COLO668 (cell line): ENCODE measurements around the gene MROH2A.

Experiments used
- DNase-seq: peaks from one replicate; lab custom pipeline; 2025; ENCODE audit not compliant: unreplicated experiment; lab: John Stamatoyannopoulos, UW

Gene MROH2A

DNA sequence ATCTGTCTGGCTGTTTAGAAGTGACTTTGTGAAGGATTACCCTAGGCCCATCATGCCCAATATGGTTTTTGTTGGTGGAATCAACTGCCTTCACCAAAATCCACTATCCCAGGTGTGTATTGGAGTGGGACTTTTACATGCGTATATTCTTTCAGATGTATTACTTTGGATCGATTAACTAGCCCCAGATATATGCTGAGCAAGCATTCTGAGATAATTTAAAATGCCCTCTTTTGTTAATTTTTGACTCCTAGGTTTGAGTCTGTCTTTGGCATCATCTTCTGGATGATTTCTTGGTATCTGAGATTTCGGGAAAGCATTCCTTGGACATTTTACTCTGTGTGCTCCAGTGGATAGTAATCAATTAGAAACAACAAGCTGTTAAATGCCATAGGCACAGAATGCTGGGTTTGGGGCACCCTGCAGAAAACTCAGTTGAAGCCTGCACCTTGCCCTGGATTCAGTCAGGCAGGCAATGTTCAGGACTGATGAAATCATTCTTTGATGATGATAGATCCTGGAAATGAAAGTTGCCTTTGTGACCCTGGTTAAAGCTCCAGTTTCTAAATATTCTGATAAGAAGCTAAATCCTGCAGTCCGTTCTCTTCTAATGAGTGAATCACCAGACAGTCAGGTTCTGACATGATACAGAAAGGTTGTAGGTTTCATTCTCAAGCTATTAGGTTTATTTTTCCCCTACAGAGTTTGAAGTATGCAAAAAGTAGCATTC is 16.9 kb upstream of the MROH2A start:
- no peak for DNase-seq

DNA sequence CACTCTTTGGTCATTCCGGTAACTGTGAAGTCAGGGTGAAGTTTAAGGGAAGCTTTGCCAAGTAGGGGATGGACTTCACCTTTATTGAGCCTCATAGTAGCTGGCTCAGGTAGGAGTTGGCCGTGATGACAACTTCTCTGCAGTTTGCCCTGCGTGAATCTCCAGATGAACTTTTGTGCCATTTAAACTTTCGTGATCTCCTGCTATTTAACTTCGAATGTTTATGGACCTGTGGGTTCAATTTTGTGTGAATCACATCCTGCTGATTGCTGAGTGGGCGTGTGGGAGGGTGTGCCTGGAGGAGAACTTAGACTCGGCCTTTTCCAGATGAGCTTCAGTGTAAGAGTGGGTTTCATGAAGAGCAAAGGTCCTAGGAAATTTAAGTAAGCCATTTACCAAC is 13.9 kb upstream of the MROH2A start:
- no peak for DNase-seq

DNA sequence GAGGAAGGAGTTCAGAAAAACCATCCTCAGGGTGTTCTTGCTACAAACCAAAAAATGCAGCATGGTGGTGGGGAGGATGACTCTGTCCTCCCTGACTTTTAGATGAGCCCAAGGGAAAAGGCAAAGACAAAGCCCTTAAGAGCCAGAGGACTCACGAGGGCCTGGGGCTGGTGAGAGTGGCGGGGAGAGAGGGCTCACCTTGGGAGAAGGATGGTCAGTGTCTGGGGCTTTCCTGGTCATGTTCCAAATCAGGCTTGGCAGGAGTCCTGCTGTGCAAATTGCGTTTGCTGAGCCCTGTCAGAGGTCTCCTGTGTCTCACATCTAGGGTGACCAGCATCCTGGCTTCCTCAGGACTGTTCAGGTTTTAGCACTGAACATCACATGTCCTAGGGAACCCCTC is 13.4 kb upstream of the MROH2A start:
- no peak for DNase-seq

DNA sequence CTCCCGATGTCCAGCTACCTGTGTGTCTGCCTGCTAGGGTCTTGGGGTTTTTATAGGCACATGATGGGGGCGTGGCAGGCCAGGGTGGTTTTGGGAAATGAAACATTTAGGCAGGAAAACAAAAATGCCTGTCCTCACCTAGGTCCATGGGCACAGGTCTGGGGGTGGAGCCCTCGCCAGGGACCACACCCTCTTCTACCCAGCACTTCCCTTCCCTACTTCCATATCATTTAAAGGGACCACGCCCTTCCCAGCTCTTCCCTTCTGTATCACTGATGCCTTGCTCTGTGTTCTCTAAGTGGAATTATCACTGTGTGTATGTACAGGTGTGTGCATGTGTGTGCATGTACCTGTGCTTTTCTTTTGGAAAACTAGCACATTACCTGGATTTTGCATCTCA is 11.7 kb upstream of the MROH2A start:
- DNase-seq = no peak

DNA sequence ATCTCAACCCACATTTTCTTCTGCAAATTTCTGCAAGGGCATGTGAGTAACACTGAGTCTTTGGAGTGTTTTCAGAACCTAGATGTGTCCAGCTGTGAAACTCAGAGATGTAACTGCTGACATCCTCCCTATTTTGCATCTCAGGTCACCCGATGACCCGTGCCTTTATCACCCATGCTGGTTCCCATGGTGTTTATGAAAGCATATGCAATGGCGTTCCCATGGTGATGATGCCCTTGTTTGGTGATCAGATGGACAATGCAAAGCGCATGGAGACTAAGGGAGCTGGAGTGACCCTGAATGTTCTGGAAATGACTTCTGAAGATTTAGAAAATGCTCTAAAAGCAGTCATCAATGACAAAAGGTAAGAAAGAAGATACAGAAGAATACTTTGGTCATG is 10.1 kb upstream of the MROH2A start:
- DNase-seq = no peak

DNA sequence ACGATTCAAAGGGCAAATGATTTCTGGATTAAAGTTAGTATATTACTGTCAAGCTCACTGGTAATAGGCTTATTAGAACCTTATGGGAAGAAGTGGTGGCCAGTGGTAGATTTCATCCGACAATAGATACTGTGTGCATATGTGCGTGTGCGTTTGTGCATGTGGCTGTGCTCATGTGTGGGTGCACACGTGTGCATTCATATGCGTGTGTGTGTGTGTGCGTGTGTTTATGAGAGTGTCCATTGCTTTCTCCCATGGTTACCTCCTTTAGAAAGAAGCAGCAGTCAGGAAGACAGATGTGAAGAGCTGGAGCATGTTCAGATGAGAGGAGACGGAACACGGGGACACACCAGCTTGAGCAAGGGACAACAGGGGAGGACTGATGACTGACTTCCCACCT is 8.9 kb upstream of the MROH2A start:
- no peak for DNase-seq

DNA sequence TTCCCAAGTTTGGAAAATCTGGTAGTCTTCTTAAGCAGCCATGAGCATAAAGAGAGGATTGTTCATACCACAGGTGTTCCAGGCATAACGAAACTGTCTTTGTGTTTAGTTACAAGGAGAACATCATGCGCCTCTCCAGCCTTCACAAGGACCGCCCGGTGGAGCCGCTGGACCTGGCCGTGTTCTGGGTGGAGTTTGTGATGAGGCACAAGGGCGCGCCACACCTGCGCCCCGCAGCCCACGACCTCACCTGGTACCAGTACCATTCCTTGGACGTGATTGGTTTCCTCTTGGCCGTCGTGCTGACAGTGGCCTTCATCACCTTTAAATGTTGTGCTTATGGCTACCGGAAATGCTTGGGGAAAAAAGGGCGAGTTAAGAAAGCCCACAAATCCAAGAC is 6.0 kb upstream of the MROH2A start:
- DNase-seq = no peak

DNA sequence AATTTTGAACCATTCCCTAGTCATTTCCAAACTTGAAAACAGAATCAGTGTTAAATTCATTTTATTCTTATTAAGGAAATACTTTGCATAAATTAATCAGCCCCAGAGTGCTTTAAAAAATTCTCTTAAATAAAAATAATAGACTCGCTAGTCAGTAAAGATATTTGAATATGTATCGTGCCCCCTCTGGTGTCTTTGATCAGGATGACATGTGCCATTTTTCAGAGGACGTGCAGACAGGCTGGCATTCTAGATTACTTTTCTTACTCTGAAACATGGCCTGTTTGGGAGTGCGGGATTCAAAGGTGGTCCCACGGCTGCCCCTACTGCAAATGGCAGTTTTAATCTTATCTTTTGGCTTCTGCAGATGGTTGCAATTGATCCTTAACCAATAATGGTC is 5.5 kb upstream of the MROH2A start:
- DNase-seq = no peak

DNA sequence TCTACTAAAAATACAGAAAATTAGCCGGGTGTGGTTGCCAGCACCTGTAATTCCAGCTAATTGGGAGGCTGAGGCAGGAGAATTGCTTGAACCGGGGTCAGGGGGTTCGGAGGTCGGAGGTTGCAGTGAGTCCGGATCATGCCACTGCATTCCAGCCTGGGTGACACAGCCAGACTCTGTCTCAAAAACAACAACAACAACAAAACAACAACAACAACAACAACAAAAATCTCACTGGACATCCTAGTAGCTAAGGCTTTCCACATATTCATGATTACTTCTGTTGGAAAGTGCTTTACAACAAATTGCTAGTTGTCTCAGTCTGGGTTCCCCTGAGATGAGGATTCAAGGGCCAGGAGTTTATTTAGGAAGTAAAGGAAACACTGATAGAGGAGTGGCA is 4.3 kb upstream of the MROH2A start:
- no peak for DNase-seq

DNA sequence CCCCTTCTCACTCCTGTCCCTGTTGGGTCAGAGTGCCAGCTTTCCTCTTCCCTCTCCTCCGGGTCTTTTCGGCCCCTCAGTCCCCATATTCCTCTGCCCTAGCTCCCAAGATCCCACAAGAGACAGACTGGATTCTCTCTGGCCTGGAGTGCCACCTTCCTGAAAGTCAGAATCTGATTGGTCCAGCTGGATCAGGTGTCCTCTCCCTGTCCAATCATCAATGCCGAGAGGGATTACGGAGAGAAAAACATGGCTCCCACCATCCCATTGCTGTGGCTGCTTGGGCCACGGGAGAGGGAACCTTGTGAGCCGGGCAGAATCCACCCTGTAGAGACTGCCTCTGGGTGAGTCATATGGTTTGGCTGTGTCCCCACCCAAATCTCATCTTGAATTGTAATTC is 2.7 kb upstream of the MROH2A start:
- DNase-seq = no peak

DNA sequence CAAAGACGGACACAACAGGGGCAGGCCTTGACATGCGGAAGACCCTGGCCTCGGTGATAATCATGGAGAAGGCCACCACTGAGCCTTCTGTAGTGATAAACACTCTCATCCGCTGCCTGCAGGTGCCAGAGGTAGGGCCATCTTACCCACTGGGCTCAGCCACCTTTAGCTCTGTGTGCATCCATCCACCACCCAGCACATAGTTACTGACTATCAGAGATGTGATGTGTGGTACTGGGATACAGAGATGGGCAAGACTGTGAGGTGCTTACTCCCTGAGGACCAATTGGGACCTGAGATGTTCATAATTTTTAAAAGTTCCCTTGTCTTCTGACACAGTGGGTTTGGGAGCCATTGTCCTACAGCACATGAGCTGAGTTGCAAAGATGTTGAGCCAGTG is 1.6 kb downstream of the MROH2A start:
- no peak for DNase-seq

DNA sequence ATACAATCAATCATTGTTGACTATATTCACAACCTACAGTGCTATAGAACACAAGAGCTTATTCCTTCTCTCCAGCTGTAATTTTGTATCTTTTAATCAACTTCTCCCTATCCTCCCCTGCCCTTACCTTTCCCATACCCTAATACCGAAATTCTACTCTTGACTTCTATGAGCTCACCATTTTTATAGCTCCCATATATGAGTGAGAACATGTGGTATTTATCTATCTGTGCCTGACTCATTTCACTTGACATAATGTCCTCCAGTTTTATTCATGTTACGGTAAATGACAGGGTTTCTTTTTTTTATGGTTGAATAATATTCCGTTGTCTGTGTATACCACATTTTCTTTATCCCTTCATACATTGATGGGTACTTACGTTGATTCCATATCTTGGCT is 2.6 kb downstream of the MROH2A start:
- no peak for DNase-seq

DNA sequence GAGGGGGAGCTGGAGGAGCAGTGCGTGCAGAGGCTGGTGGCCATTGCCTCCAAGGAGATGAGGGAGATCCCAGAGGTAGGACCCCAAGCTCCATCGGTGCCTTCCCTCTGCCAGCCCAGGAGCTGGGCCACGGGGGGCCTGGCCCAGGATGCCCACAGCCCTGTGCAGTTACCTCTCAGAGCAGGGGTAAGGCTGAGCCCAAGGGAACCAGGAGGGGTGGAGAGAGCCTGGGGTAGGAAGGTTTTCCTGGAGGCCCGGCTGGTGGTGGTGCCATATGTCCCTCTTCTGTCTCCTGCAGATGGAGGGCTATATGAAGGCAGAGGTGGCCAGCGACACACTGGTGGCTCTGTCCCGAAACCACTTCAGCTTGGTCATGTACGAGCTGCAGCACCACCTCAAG is 11.4 kb downstream of the MROH2A start:
- DNase-seq = no peak

DNA sequence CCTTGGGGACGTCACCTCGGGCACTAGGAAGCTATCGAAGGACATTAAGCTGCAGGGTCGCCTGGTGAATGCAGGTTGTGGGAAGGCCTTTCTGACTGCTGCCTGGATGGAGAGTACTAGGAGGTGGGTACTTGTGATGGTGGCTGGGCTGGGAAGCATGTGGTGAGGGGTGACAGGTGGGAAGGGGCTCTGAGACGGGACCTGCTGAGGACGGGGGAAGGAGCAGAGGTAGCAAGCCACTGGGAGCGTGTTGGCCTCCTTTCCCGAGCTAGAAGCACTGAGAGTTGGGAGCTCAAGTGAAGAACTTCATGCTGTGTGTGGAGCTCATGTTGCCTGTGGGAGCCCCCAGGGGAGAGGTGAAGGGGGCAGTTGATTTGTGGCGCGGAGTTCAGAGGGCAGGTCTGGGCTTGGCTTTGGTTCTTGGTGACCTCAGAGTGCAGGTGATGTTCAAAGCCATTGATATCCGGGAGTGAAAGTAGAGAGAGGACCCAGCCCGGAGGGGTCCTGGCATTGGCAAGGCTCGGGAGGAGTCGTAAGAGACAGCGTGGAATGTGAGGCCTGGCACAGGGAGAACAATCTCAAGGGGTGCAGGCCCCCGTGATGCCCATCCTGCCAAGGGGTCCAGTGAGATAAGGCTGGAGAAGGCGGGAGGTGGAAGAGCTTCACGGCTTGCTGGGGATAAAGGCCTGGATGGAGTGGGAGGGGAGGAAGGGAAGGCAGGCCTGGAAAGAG is 13.2 kb downstream of the MROH2A start:
- no peak for DNase-seq

DNA sequence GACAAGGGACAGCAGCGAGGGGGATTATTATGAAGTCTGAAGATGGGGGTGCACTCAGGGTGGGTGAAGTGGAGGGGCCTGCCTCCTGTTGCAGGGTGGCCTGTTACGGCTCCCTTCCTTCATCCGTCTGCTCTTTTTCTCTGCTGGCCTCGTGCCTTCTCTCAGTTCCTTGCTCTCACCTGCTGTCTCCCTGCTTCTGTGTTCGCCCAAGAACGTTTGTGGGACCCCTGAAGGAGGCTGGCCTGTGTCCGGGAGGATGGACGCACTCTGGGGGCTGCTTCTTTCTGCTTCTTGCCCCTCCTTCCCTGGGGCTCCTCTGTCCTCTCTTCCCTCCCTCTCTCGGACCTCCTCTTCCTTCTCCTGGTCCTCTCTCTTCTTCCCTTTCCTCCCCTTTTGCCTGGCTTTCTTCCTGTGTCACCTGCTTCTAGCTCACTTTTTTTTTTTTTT is 13.8 kb downstream of the MROH2A start:
- DNase-seq = no peak

DNA sequence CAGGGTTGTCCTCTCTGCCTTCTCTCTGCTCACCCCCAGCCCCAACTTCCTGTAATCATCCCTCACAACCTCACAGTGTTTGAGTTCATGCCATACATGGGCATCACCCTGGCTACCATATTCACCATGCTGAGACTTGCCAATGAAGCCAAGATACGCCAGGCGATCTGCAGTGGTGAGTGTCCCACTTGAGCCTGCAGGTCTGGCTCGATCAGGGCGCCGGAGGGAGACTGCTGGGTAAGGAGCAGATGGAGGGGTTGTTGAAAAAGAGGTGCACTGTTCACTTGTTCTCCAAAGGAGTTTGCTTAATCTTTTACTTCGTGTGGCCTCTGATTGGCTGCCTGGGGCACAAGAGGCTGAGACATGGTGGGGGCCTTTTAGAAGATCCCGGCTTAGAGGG is 14.6 kb downstream of the MROH2A start:
- DNase-seq = no peak

DNA sequence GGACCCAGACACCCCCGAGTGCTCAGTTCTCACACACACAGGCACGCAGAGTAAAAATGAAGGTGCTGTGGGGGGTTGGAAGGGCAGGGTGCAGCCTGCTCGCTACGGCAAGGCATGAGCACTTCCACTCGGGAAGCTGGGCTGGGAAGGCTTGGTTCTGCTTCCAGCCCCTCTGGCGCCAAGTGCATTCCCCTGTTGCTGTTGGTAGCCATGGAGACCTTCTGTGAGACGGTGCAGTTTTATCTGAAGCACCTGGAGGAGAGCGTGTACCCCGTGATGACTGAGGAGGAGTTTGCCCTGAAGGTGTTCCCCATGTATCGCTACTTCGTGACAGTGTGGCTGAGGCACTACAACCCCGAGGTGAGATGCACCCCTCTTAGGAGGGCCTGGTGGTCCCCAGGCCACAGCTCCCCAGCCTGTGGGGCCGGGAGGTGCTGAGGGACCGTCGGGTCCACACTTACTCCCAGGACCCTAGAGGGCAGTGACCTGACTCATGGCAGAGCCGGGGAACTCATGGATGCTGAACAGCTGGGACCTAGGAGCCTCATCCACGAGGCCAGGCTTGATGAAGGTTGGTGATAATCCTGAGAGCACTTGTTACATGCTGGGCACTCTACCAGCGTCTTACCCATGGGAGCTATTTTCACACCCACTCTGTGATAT is 15.5 kb downstream of the MROH2A start:
- no peak for DNase-seq

DNA sequence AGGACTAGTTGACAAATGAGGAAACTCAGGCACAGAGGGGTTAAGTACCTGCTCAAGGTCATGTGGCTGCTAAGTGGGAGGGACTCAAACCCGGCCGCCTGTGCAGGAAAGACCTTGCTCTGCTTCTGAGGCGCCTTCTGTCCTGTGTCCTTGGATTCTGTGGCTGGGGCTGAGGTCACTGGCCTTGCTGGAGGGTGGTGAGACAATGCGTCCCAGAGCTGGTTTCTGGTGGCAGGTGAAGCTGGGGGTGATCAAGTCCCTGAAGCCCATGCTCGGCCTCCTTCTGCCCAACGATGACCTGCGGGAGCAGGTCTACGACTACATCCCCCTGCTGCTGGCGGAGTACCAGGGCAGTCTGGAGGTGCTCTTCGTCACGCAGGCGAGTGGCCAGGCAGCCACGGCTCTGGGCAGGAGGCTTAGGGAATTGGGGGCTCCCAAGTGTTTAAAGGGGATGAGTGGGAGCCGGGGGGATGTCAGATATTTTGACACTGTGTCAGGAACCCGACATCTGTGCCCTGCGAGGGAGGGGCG is 16.1 kb downstream of the MROH2A start:
- DNase-seq = no peak

DNA sequence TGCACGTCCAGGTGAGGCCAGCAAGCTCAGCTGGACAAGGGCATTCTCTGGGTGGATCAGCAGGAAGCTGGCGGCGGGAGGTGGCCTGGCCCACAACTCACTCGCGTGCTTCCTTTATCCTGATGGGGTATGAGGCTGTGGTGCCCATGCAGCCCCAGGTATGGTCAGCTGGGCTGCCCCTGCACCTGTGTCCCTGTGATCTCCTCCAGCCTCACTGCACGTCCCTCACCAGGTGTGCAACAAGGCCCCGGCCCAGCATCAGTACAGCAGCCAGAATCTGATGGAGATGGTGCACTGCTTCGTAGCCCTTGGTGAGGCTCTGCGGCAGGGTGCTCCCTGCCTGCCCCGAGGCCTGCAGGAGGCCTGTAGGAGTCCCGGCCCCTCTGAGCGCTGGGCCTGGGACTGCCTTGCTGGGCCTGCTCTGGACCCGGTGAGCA is 17.6 kb downstream of the MROH2A start:
- no peak for DNase-seq

DNA sequence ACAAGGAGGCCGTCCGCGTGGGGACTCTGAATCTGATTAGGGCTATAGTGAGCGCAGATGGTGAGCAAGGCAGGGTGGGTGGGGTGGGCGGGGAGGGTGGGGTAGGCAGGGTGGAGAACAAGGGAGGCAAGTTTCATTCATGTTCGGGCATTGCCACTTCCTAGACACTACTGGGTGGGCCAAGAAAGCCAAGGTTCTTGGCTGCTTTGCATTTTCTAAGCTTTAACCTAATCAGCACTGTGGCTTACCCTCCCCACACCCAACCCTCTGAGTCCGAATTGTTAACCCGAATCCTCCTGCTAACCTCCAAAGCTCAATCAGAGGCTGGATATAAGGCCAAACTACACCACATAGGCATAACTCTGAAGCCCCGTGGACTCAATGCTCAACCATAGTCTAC is 18.1 kb downstream of the MROH2A start:
- DNase-seq = no peak

DNA sequence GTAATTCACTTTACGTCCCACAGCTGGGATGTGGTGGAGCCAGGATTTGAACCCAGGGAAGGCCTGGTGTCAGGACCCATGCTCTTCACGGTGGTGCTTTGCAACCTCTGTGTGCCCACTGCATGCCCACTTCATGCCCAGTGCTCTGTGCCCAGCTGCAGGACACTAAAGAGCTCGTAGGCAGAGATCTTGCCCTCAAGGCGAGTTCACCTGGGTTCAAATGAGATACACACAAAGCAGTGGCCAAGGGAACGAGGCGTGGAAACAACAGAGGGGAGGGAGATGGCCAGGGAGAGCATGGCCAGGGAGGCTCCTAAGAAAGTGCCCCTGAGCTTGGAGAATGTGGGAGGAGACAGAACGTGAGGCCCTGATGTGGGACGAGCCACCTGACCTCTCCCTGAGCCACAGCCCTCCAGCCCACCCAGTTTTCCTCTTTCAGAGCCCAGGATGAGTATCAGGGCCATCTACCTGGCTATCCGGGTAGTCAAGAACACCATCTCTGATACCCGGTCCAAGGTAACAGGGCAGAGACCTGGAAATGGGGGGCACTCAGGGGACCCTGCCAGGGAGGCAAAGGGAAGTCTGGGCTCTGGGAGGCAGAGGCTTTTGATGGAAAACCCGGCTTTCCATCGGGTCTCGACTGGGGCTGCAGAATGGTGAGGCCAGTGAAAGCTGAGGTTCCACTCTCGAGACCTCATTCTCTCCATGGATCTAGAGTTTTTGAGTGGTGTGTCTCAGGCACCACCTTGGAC is 20.4 kb downstream of the MROH2A start:
- no peak for DNase-seq
